ENCODE measurements around the gene GSK3A.

GSK3A gene

DNA sequence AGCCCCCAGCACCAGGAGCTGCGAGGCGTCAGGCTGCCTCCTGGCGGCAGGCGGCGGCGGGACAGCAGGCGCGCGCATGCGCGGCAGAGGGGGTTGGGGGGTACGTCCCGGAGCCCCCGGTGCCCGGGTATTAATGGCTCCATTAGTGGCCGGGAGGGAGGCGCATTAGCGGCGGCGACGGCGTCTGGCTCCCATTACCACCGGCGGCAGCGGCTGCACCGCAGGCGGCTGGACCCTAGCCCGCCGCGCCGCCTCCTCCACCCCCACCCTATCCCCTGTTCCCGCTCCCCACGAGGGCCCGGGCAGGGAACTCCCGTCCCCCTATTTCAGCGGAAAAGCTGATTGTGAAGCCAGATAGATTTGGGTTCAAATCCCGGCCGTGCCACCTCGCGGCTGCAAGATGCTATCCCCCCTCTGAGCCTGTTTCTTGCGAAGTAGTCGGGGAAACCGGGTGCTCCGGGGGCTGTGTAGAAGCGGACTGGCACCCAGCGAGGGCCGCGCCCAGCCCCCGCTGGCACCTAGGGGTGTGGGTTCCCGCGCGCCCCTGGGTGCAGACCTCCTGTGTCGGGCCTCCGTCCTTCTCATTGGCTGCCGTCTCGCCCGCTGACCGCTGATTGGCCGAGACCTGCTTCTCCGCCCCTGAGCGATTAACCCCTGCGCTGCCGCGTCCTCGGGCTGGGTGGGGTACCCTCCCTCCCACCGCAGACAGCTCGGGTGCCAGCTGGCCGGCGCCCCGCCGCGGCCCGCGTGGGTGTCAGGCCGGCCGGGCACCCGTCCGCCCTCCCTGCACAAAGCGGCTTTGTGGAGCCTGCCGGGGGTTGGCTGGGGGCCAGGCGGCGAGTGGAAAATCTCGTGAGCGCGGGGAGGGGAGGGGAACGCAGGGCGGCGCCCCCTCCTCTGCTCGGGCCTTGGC is 37.8 kb upstream of the GSK3A start (continued):
- TF ChIP-seq, protein P1, sequence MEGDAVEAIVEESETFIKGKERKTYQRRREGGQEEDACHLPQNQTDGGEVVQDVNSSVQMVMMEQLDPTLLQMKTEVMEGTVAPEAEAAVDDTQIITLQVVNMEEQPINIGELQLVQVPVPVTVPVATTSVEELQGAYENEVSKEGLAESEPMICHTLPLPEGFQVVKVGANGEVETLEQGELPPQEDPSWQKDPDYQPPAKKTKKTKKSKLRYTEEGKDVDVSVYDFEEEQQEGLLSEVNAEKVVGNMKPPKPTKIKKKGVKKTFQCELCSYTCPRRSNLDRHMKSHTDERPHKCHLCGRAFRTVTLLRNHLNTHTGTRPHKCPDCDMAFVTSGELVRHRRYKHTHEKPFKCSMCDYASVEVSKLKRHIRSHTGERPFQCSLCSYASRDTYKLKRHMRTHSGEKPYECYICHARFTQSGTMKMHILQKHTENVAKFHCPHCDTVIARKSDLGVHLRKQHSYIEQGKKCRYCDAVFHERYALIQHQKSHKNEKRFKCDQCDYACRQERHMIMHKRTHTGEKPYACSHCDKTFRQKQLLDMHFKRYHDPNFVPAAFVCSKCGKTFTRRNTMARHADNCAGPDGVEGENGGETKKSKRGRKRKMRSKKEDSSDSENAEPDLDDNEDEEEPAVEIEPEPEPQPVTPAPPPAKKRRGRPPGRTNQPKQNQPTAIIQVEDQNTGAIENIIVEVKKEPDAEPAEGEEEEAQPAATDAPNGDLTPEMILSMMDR (tag by site-specific recombination; IDR thresholded peaks at IDR 0.05), result peak; percentile 99
- TF ChIP-seq, protein P2, sequence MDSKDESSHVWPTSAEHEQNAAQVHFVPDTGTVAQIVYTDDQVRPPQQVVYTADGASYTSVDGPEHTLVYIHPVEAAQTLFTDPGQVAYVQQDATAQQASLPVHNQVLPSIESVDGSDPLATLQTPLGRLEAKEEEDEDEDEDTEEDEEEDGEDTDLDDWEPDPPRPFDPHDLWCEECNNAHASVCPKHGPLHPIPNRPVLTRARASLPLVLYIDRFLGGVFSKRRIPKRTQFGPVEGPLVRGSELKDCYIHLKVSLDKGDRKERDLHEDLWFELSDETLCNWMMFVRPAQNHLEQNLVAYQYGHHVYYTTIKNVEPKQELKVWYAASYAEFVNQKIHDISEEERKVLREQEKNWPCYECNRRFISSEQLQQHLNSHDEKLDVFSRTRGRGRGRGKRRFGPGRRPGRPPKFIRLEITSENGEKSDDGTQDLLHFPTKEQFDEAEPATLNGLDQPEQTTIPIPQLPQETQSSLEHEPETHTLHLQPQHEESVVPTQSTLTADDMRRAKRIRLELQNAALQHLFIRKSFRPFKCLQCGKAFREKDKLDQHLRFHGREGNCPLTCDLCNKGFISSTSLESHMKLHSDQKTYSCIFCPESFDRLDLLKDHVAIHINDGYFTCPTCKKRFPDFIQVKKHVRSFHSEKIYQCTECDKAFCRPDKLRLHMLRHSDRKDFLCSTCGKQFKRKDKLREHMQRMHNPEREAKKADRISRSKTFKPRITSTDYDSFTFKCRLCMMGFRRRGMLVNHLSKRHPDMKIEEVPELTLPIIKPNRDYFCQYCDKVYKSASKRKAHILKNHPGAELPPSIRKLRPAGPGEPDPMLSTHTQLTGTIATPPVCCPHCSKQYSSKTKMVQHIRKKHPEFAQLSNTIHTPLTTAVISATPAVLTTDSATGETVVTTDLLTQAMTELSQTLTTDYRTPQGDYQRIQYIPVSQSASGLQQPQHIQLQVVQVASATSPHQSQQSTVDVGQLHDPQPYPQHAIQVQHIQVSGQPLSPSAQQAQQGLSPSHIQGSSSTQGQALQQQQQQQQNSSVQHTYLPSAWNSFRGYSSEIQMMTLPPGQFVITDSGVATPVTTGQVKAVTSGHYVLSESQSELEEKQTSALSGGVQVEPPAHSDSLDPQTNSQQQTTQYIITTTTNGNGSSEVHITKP (tag by site-specific recombination; IDR thresholded peaks at IDR 0.05), result peak; percentile 99
- TF ChIP-seq ZNF140 (tag by site-specific recombination; IDR thresholded peaks at IDR 0.05), result no peak
- no peak for TF ChIP-seq HOXA7 (CRISPR knock-in tag; IDR thresholded peaks at IDR 0.05; ENCODE audit: borderline replicate concordance)
- TF ChIP-seq IKZF3 (tag by site-specific recombination; IDR thresholded peaks at IDR 0.05), result peak; percentile 70; the same call in 1 of the 2 replicates
- peak; percentile 8; the same call in 1 of the 2 replicates for TF ChIP-seq ZNF146 (tag by site-specific recombination; IDR thresholded peaks at IDR 0.05)
- TF ChIP-seq, protein P3, sequence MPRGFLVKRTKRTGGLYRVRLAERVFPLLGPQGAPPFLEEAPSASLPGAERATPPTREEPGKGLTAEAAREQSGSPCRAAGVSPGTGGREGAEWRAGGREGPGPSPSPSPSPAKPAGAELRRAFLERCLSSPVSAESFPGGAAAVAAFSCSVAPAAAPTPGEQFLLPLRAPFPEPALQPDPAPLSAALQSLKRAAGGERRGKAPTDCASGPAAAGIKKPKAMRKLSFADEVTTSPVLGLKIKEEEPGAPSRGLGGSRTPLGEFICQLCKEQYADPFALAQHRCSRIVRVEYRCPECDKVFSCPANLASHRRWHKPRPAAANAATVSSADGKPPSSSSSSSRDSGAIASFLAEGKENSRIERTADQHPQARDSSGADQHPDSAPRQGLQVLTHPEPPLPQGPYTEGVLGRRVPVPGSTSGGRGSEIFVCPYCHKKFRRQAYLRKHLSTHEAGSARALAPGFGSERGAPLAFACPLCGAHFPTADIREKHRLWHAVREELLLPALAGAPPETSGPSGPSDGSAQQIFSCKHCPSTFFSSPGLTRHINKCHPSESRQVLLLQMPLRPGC (tag by site-specific recombination; IDR thresholded peaks at IDR 0.05), result peak; percentile 6; the same call in 1 of the 2 replicates
- no peak for TF ChIP-seq TCF7L2 (IDR thresholded peaks at IDR 0.05; ENCODE audit: borderline replicate concordance, low read depth, low read length)
- TF ChIP-seq, protein P4, sequence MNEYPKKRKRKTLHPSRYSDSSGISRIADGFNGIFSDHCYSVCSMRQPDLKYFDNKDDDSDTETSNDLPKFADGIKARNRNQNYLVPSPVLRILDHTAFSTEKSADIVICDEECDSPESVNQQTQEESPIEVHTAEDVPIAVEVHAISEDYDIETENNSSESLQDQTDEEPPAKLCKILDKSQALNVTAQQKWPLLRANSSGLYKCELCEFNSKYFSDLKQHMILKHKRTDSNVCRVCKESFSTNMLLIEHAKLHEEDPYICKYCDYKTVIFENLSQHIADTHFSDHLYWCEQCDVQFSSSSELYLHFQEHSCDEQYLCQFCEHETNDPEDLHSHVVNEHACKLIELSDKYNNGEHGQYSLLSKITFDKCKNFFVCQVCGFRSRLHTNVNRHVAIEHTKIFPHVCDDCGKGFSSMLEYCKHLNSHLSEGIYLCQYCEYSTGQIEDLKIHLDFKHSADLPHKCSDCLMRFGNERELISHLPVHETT (tag by site-specific recombination; IDR thresholded peaks at IDR 0.05), result peak; percentile 65; the same call in 1 of the 2 replicates
- peak; percentile 83; the same call in 1 of the 2 replicates for TF ChIP-seq SALL2 (tag by site-specific recombination; IDR thresholded peaks at IDR 0.05; ENCODE audit: borderline replicate concordance)
- TF ChIP-seq, protein P5, sequence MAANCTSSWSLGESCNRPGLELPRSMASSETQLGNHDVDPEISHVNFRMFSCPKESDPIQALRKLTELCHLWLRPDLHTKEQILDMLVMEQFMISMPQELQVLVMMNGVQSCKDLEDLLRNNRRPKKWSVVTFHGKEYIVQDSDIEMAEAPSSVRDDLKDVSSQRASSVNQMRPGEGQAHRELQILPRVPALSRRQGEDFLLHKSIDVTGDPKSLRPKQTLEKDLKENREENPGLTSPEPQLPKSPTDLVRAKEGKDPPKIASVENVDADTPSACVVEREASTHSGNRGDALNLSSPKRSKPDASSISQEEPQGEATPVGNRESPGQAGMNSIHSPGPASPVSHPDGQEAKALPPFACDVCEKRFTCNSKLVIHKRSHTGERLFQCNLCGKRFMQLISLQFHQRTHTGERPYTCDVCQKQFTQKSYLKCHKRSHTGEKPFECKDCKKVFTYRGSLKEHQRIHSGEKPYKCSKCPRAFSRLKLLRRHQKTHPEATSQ (tag by site-specific recombination; IDR thresholded peaks at IDR 0.05), result no peak; the same call in 1 of the 2 replicates
- no peak for TF ChIP-seq ZNF544 (tag by site-specific recombination; IDR thresholded peaks at IDR 0.05)
- 0 out of 2 replicates have a peak, but pooled peaks have one; percentile 33 for TF ChIP-seq YY1 (tag by site-specific recombination; IDR thresholded peaks at IDR 0.05)
- TF ChIP-seq, protein P6, sequence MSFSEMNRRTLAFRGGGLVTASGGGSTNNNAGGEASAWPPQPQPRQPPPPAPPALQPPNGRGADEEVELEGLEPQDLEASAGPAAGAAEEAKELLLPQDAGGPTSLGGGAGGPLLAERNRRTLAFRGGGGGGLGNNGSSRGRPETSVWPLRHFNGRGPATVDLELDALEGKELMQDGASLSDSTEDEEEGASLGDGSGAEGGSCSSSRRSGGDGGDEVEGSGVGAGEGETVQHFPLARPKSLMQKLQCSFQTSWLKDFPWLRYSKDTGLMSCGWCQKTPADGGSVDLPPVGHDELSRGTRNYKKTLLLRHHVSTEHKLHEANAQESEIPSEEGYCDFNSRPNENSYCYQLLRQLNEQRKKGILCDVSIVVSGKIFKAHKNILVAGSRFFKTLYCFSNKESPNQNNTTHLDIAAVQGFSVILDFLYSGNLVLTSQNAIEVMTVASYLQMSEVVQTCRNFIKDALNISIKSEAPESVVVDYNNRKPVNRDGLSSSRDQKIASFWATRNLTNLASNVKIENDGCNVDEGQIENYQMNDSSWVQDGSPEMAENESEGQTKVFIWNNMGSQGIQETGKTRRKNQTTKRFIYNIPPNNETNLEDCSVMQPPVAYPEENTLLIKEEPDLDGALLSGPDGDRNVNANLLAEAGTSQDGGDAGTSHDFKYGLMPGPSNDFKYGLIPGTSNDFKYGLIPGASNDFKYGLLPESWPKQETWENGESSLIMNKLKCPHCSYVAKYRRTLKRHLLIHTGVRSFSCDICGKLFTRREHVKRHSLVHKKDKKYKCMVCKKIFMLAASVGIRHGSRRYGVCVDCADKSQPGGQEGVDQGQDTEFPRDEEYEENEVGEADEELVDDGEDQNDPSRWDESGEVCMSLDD (tag by site-specific recombination; IDR thresholded peaks at IDR 0.05), result peak; percentile 100
- no peak for TF ChIP-seq FEZF1 (tag by site-specific recombination; IDR thresholded peaks at IDR 0.05)
- TF ChIP-seq, protein P7, sequence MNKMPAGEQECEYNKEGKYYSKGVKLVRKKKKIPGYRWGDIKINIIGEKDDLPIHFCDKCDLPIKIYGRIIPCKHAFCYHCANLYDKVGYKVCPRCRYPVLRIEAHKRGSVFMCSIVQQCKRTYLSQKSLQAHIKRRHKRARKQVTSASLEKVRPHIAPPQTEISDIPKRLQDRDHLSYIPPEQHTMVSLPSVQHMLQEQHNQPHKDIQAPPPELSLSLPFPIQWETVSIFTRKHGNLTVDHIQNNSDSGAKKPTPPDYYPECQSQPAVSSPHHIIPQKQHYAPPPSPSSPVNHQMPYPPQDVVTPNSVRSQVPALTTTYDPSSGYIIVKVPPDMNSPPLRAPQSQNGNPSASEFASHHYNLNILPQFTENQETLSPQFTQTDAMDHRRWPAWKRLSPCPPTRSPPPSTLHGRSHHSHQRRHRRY (tag by site-specific recombination; IDR thresholded peaks at IDR 0.05), result no peak
- TF ChIP-seq ZNF112 (tag by site-specific recombination; IDR thresholded peaks at IDR 0.05), result no peak
- no peak for TF ChIP-seq ZNF311 (tag by site-specific recombination; IDR thresholded peaks at IDR 0.05; ENCODE audit: borderline replicate concordance)
- TF ChIP-seq, protein P8, sequence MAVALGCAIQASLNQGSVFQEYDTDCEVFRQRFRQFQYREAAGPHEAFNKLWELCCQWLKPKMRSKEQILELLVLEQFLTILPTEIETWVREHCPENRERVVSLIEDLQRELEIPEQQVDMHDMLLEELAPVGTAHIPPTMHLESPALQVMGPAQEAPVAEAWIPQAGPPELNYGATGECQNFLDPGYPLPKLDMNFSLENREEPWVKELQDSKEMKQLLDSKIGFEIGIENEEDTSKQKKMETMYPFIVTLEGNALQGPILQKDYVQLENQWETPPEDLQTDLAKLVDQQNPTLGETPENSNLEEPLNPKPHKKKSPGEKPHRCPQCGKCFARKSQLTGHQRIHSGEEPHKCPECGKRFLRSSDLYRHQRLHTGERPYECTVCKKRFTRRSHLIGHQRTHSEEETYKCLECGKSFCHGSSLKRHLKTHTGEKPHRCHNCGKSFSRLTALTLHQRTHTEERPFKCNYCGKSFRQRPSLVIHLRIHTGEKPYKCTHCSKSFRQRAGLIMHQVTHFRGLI (tag by site-specific recombination; IDR thresholded peaks at IDR 0.05), result peak; percentile 59; the same call in 1 of the 2 replicates
- TF ChIP-seq ZNF391 (tag by site-specific recombination; IDR thresholded peaks at IDR 0.05; ENCODE audit: borderline replicate concordance, low read depth), result peak; percentile 88
